H9 (cell line): ENCODE results near the gene OGFRL1. TPM values are rescaled to one million over a fixed set of nuclear protein-coding genes. Genes with fewer than 3 reads are reported as not detected.

ENCODE experiments used
- DNase-seq: peaks from one replicate; pipeline ENCODE4 v3.0.0-alpha.2; 2017
- H2AFZ ChIP-seq: one replicate; pipeline ENCODE4 v1.6.1; 2013; ENCODE audit warnings: mild to moderate bottlenecking, low read length, control low read depth, moderate library complexity
- H2AK5ac ChIP-seq: 2 replicates; pipeline ENCODE4 v1.6.1; 2013; ENCODE audit warnings: low read length, control low read depth, mixed read lengths; ENCODE audit not compliant: insufficient read length
- H2BK120ac ChIP-seq: one replicate; pipeline ENCODE4 v1.6.1; 2013; ENCODE audit warnings: low read depth, mild to moderate bottlenecking, low read length, control low read depth, inconsistent platforms; ENCODE audit not compliant: poor library complexity, severe bottlenecking
- H2BK12ac ChIP-seq: 2 replicates; pipeline ENCODE4 v1.6.1; 2013; ENCODE audit warnings: low read length, control low read depth, mixed read lengths, low read depth; ENCODE audit not compliant: insufficient read length
- H2BK15ac ChIP-seq: 2 replicates; pipeline ENCODE4 v1.6.1; 2013; ENCODE audit warnings: low read depth, low read length, control low read depth
- H2BK20ac ChIP-seq: one replicate; pipeline ENCODE4 v1.6.1; 2013; ENCODE audit warnings: low read depth, mild to moderate bottlenecking, low read length, control low read depth, inconsistent platforms; ENCODE audit not compliant: poor library complexity, severe bottlenecking
- H2BK5ac ChIP-seq: 2 replicates; pipeline ENCODE4 v1.6.1; 2013; ENCODE audit warnings: low read length, control low read depth, mixed read lengths; ENCODE audit not compliant: insufficient read length
- H3K14ac ChIP-seq: 2 replicates; pipeline ENCODE4 v1.6.1; 2013; ENCODE audit warnings: low read length, control low read depth; ENCODE audit not compliant: insufficient read depth
- H3K18ac ChIP-seq: 2 replicates; pipeline ENCODE4 v1.6.1; 2013; ENCODE audit warnings: low read depth, mild to moderate bottlenecking, mixed read lengths, low read length, control low read depth; ENCODE audit not compliant: insufficient read length
- H3K23ac ChIP-seq: 2 replicates; pipeline ENCODE4 v1.6.1; 2013; ENCODE audit warnings: low read length, control low read depth, mixed read lengths, low read depth; ENCODE audit not compliant: insufficient read length
- H3K23me2 ChIP-seq: 2 replicates; pipeline ENCODE4 v1.6.1; 2013; ENCODE audit warnings: low read depth, mild to moderate bottlenecking, mixed read lengths, low read length, control low read depth; ENCODE audit not compliant: insufficient read length, poor library complexity, severe bottlenecking
- H3K27ac ChIP-seq: 2 replicates; pipeline ENCODE4 v1.5.1; 2013; ENCODE audit warnings: low read length, control low read depth, mixed read lengths, low read depth; ENCODE audit not compliant: insufficient read length
- H3K27me3 ChIP-seq: 2 replicates; pipeline ENCODE4 v1.6.1; 2013; ENCODE audit warnings: low read length, control low read depth, inconsistent platforms; ENCODE audit not compliant: insufficient read depth
- H3K4ac ChIP-seq: 2 replicates; pipeline ENCODE4 v1.6.1; 2013; ENCODE audit warnings: low read depth, mild to moderate bottlenecking, control low read depth, inconsistent platforms, low read length, moderate library complexity
- H3K4me1 ChIP-seq: 2 replicates; pipeline ENCODE4 v1.6.1; 2013; ENCODE audit warnings: low read length, control low read depth, inconsistent platforms; ENCODE audit not compliant: insufficient read depth
- H3K4me2 ChIP-seq: 2 replicates; pipeline ENCODE4 v1.6.1; 2013; ENCODE audit warnings: low read length, control low read depth, mixed read lengths; ENCODE audit not compliant: insufficient read length, insufficient read depth
- H3K56ac ChIP-seq: 2 replicates; pipeline ENCODE4 v1.6.1; 2013; ENCODE audit warnings: low read depth, mild to moderate bottlenecking, mixed read lengths, low read length, control low read depth; ENCODE audit not compliant: insufficient read length
- H3K79me1 ChIP-seq: 2 replicates; pipeline ENCODE4 v1.6.1; 2013; ENCODE audit warnings: low read depth, mild to moderate bottlenecking, moderate library complexity, low read length, control low read depth, inconsistent platforms; ENCODE audit not compliant: insufficient read depth, poor library complexity, severe bottlenecking
- H3K79me2 ChIP-seq: 2 replicates; pipeline ENCODE4 v1.6.1; 2013; ENCODE audit warnings: low read length, control low read depth, inconsistent platforms; ENCODE audit not compliant: insufficient read depth
- H3K9ac ChIP-seq: 2 replicates; pipeline ENCODE4 v1.6.1; 2013; ENCODE audit warnings: low read length, control low read depth, mixed read lengths; ENCODE audit not compliant: insufficient read length; ENCODE audit errors: extremely low read depth
- H3K9me3 ChIP-seq: one replicate; pipeline ENCODE4 v1.6.1; 2013; ENCODE audit warnings: low read depth, low read length, inconsistent platforms; ENCODE audit not compliant: control insufficient read depth
- H3T11ph ChIP-seq: one replicate; pipeline ENCODE4 v1.6.1; 2013; ENCODE audit warnings: mild to moderate bottlenecking, low read length, control low read depth, inconsistent platforms
- H4K20me1 ChIP-seq: one replicate; pipeline ENCODE4 v1.6.1; 2013; ENCODE audit not compliant: control insufficient read depth, insufficient read length, insufficient read depth
- H4K5ac ChIP-seq: 2 replicates; pipeline ENCODE4 v1.6.1; 2013; ENCODE audit warnings: low read depth, mild to moderate bottlenecking, mixed read lengths, low read length, control low read depth; ENCODE audit not compliant: insufficient read length
- H4K8ac ChIP-seq: replicated peaks from 2 replicates; pipeline ENCODE4 v1.6.1; 2013; ENCODE audit warnings: low read length, control low read depth, mixed read lengths, low read depth; ENCODE audit not compliant: insufficient read length
- H4K91ac ChIP-seq: 2 replicates; pipeline ENCODE4 v1.6.1; 2013; ENCODE audit warnings: low read depth, mild to moderate bottlenecking, moderate library complexity, mixed read lengths, low read length, control low read depth; ENCODE audit not compliant: insufficient read length
- H3K27ac Mint-ChIP-seq, 3 experiments: 2 replicates in 2 of 3; 3 replicates in 1 of 3; pipeline ENCODE4 v1.8.0; 2020 to 2021; ENCODE audit warnings: mixed read lengths in 3 of 3, mild to moderate bottlenecking in 1 of 3, moderate library complexity in 1 of 3
- H3K27me3 Mint-ChIP-seq: 2 replicates; pipeline ENCODE4 v1.8.0; 2021; ENCODE audit warnings: low read depth, mild to moderate bottlenecking, moderate library complexity, mixed read lengths
- H3K36me3 Mint-ChIP-seq, 3 experiments: 2 replicates in 2 of 3; 3 replicates in 1 of 3; pipeline ENCODE4 v1.8.0; 2020 to 2021; ENCODE audit warnings: low read depth in 3 of 3, mixed read lengths in 3 of 3; ENCODE audit not compliant: insufficient read depth in 1 of 3
- H3K4me1 Mint-ChIP-seq, 2 experiments: 2 replicates each; pipeline ENCODE4 v1.8.0; 2020; ENCODE audit warnings: mixed read lengths in 2 of 2
- H3K4me3 Mint-ChIP-seq, 2 experiments: 2 replicates in 1 of 2; 3 replicates in 1 of 2; pipeline ENCODE4 v1.8.0; 2020 to 2021; ENCODE audit warnings: mild to moderate bottlenecking in 2 of 2, mixed read lengths in 2 of 2, moderate library complexity in 1 of 2
- H3K9me3 Mint-ChIP-seq, 2 experiments: 2 replicates in 1 of 2; 3 replicates in 1 of 2; pipeline ENCODE4 v1.8.0; 2020; ENCODE audit warnings: mild to moderate bottlenecking in 2 of 2, mixed read lengths in 2 of 2, moderate library complexity in 1 of 2
- WGBS: extraction: QIAGEN DNeasy Blood & Tissue Kit; methylation state at CpG from one replicate; pipeline ENCODE4 v1.1.7; 2013; ENCODE audit warnings: missing lambda C conversion rate, low lambda C conversion rate, mixed read lengths; ENCODE audit not compliant: insufficient read length; ENCODE audit errors: extremely low coverage; 5-methylcytosine and 5-hydroxymethylcytosine counted together
- total RNA-seq: library from RNA; stranded (reverse); gene quantifications from 2 replicates; pipeline ENCODE4 v1.2.1, GENCODE V29; 2021
- TF ChIP-seq, protein P1 (sequence below): fragments of 200-600 bp; sonication (generic); conservative IDR thresholded peaks from 3 replicates; pipeline ENCODE4 v1.8.0; 2021; ENCODE audit warnings: antibody characterized with exemption, mild to moderate bottlenecking

The OGFRL1 gene
- total RNA-seq, 1 experiment from 2014 or later: 2.8 TPM

DNA sequence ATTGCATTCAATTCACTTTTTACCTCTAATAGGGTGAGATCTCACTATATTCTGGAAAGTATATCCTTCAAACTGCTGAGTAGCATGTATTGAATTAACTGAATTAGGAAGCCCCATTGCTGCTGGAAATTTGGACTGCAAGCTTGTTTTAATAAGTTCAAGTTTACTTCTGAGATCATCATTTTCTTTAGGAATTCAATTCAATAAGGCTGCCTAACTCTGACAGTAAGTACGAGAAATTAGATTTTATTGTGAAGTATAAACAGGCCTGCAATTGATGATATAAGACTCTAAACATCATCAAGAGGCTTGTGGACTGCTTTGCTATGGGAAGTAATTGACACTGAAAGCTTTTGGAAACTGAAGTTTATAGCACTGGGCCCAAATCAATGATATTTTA is 44.4 kb downstream of the OGFRL1 start:
- H2BK120ac ChIP-seq: no peak overlapping the region
- H4K5ac ChIP-seq: no peak overlapping the region
- H3K23ac ChIP-seq: no peak overlapping the region
- no peak for DNase-seq
- H3K27ac Mint-ChIP-seq: no peak overlapping the region
- H3K23me2 ChIP-seq: no peaks in the 10 kb centered on the region
- no peak overlapping the region for H2BK20ac ChIP-seq
- H4K8ac ChIP-seq: no peak overlapping the region
- no peaks in the 10 kb centered on the region for H3K27me3 Mint-ChIP-seq
- H3K79me1 ChIP-seq: no peaks in the 10 kb centered on the region
- H3K79me2 ChIP-seq: no peaks in the 10 kb centered on the region
- H3K27ac ChIP-seq: no peak overlapping the region
- H2BK5ac ChIP-seq: no peak overlapping the region
- no peaks in the 10 kb centered on the region for H3K9me3 ChIP-seq
- no peak overlapping the region for H3K4ac ChIP-seq
- H3K56ac ChIP-seq: no peak overlapping the region
- H4K91ac ChIP-seq: no peak overlapping the region
- H3K36me3 Mint-ChIP-seq: peaks cover 0 to 15% (median 8%) of the 10 kb centered on the region in 3 experiments; a peak in 5 of 7 replicates
- H4K20me1 ChIP-seq: no peaks in the 10 kb centered on the region
- H2AFZ ChIP-seq: no peak overlapping the region
- no peak overlapping the region for H2BK12ac ChIP-seq
- peaks cover 13 to 15% of the 10 kb centered on the region in 2 experiments for H3K9me3 Mint-ChIP-seq
- TF ChIP-seq, protein P1, sequence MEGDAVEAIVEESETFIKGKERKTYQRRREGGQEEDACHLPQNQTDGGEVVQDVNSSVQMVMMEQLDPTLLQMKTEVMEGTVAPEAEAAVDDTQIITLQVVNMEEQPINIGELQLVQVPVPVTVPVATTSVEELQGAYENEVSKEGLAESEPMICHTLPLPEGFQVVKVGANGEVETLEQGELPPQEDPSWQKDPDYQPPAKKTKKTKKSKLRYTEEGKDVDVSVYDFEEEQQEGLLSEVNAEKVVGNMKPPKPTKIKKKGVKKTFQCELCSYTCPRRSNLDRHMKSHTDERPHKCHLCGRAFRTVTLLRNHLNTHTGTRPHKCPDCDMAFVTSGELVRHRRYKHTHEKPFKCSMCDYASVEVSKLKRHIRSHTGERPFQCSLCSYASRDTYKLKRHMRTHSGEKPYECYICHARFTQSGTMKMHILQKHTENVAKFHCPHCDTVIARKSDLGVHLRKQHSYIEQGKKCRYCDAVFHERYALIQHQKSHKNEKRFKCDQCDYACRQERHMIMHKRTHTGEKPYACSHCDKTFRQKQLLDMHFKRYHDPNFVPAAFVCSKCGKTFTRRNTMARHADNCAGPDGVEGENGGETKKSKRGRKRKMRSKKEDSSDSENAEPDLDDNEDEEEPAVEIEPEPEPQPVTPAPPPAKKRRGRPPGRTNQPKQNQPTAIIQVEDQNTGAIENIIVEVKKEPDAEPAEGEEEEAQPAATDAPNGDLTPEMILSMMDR: no peak
- H3K4me1 Mint-ChIP-seq: peaks cover 29 to 30% of the 10 kb centered on the region in 2 experiments
- no peak overlapping the region for H3T11ph ChIP-seq
- H2AK5ac ChIP-seq: no peak overlapping the region
- no peak overlapping the region for H2BK15ac ChIP-seq
- WGBS: no CpG with 5 or more reads among the region's 1 CpG
- H3K4me3 Mint-ChIP-seq: no peak overlapping the region
- H3K27me3 ChIP-seq: no peaks in the 10 kb centered on the region
- no peak overlapping the region for H3K14ac ChIP-seq
- no peak overlapping the region for H3K18ac ChIP-seq
- H3K4me1 ChIP-seq: peaks cover 5% of the 10 kb centered on the region; the same call in 1 of the 2 replicates
- H3K9ac ChIP-seq: no peak overlapping the region
- no peak overlapping the region for H3K4me2 ChIP-seq
